GM19035 (cell line): ENCODE data around the gene TBC1D25.
A peak's percentile ranks its signal among the peaks of the same experiment; 100 is the strongest.

Experiments used
- ATAC-seq: cut with Tn5 transposase; IDR thresholded peaks from one replicate; pipeline ENCODE4 v1.9.1; 2021; ENCODE audit not compliant: unreplicated experiment

The TBC1D25 gene

DNA sequence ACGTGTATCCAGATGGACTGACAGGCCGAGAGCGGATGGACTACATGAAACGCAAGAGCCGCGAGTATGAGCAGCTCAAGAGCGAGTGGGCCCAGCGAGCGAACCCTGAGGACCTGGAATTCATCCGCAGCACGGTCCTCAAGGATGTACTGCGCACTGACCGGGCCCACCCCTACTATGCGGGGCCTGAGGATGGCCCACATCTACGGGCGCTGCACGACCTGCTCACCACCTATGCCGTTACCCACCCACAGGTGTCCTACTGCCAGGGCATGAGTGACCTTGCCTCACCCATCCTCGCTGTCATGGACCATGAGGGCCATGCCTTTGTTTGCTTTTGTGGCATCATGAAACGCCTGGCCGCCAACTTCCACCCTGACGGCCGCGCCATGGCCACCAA is 20.1 kb downstream of the TBC1D25 start:
- ATAC-seq, result no peak

DNA sequence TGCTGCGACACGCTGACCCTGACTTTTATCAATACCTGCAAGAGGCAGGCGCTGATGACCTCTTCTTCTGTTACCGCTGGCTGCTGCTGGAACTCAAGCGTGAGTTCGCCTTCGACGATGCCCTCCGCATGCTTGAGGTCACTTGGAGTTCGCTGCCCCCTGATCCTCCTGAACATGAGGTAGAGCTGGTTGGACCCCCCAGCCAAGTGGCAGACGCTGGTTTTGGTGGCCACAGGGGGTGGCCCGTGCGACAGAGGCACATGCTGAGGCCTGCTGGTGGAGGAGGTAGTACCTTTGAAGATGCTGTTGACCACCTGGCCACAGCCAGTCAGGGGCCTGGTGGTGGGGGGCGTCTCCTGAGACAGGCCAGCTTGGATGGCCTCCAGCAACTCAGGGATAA is 20.5 kb downstream of the TBC1D25 start:
- ATAC-seq, result no peak

GRCh38 chrX:48560681-48561080 is 21.2 kb downstream of the TBC1D25 start:
- no peak for ATAC-seq

DNA sequence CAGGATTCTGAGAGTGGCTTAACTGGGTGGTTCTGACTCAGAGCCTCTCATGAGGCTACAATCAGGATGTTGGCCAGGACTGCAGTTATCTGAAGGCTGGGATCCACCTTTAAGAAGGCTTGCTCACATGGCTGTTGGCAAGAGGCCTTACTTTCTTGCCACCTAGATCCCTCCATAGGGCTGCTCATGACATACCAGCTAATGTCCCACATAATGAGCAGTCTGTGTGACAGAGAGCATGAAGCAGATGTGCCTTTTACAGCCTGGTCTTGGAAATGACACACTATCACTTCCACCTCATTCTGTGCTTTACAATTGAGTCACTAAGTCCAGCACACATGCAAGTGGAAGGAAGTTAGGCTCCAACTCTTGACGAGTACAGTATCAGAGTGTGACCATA is 30.4 kb downstream of the TBC1D25 start:
- ATAC-seq, result no peak

GRCh38 chrX:48573690-48574269 is 34.3 kb downstream of the TBC1D25 start:
- no peak for ATAC-seq

DNA sequence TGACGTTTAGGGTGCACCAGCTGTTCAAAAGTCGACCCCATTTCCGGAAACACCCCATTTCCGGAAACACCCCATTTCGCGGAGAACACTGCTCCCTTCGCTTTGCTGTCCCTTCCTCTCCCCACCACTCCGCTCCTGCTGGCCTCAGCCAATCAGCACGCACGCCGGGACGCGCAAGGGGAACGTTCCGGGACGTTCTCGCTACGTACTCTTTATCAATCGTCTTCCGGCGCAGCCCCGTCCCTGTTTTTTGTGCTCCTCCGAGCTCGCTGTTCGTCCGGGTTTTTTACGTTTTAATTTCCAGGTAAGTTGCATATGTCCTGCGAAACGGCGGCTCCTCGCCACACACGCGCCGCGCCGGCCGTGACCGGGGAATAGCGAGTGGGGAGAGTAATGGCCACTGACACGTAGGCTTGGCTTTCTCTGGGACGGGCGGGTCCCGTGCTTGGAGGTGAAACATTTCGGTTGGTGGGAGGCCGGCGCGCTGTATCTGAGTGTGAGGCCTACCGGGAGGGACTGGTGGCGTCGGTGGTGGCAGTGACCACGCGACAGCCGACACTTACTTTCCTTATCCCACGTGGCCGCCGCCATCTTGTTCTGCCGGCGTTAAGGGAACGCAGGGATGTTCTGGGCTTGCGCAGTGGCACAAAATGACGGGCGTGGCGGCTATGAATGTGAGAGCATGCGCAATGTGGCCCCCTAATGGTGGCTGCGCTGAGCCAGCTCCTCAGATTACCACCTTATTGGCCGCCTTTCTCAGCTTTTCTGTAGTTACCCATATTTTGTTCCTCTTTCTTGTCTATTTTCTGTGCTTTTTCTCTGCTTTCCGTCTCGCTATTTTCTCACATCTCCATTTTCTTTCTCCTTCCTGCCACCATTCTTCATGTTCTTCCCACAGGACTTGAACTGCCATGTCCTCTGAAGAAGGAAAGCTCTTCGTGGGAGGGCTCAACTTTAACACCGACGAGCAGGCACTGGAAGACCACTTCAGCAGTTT is 35.1 kb downstream of the TBC1D25 start, which contains the start of gene RBM3:
TSS of gene RBM3 (plus strand) at position 215 of the 997 bp plus-strand sequence. CDS start at position 912, 697 bp downstream.
- ATAC-seq, result peak; percentile 79

GRCh38 chrX:48575642-48576041 is 36.1 kb downstream of the TBC1D25 start:
- no peak for ATAC-seq

GRCh38 chrX:48576108-48576507 is 36.6 kb downstream of the TBC1D25 start:
- ATAC-seq, result no peak

DNA sequence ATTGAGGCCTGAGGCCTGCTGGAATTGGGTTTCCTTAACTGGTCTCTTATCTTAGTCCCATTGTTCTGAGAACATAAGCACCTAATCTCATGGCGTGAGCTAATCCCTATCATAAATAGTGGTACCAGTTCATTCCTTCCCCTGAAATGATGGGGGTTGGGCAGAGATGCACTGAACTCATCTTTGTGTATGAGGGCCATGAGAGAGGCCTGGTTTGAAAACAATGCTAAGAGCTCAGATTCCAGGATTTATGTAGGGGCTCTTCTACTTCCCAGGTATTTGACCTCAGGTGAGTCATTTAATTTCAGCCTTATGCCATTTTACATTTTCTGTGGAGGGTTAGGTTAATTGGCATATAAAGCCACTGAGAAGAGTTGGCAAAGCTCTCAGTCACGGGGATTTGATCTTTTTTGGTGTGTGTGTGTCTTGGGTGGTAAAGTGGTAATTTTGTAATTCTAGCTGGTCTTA is 39.2 kb downstream of the TBC1D25 start:
- no peak for ATAC-seq

GRCh38 chrX:48579259-48579658 is 39.7 kb downstream of the TBC1D25 start:
- no peak for ATAC-seq

- no peak for ATAC-seq
These were observed 41.1 kb downstream of the TBC1D25 start for GRCh38 chrX:48580662-48581061.

DNA sequence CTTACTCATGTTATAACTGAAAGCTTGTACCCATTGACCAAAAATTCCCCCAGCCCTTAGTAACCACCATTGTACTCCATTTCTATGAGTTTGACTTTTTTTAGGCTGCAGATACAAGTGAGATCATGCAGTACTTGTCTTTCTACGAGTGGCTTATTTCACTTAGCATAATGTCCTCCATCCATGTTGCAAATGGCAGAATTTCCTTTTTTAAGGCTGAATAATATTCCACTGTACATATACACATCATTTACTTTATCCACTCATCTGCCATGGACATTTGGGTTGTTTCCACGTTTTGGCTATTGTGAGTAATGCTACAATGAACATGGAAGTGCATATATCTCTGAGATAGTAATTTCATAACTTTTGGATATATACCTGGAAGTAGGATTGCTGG is 45.2 kb downstream of the TBC1D25 start:
- ATAC-seq, result no peak

DNA sequence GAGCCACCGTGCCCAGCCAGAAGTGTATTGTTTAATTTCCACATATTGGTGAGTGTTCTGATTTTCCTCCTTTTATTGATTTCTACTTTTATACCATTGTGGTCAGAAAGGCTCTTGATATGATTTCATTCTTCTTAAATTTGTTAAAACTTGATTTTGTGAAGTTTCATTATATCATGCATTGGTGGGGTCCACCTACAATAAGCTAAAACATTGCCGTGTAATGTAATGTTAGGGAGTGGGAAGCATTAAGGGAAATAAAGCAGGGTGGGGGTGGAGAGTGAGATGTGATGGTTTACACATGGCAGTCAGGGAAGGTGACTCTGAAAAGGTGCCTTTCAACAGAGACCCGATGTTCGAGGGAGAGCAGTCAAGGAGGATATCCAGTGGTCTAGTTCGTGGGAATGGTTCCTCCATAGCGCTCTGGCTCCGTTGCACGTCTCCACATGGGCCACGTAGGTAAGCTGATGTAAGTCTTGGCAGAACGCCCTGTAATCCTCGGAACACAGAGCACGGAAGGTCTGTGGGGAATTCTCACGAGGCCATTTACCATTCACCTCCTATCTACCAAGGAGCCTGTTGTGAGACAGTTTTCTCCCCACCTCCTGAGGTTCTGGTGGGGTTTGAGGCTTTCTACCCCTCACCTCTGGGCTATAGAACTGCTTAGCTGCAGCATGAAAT is 50.1 kb downstream of the TBC1D25 start:
- no peak for ATAC-seq

- ATAC-seq, result no peak
These were observed 50.9 kb downstream of the TBC1D25 start for GRCh38 chrX:48590203-48591103.

DNA sequence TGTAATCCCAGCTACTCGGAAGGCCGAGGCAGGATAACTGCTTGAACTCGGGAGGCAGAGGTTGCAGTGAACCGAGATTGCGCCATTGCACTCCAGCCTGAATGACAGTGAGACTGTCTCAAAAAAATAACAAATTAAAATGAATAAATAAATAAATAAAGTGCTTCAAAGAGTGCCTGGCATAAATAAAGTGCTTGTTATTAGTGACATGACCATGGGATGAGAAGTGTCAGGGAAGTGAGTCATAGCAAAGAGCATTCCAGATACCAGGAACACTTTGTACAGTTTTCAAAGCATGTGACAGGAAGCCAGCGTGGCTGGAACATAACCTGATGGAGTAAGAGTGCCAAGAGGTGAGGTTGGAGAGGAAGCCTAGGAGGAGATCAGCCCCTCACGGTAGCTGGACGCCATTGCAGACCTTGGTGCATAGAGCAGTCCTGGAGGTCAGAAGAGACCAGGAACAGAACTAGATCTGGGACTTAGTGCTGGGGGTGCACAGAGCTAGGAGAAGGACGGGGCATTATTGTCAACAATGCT is 51.8 kb downstream of the TBC1D25 start:
- no peak for ATAC-seq

DNA sequence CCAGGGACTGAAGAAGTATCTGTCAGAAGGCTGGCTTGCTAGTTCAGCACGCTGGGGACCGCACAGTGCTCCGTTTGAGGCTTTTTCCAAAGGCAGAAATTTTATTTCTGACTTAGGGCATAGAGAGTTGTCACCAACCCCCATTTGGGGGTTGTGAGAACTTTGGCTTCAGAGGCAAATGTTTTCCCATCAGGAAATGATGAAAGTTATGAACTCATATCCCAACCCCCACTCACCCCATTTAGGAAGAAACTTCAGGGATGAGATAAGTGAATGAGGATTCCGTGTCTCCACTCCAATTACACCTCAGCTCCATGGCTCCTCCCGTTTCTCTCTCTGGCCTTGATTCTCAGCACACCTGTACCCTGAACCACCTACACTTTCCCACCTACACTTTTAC is 53.5 kb downstream of the TBC1D25 start:
- no peak for ATAC-seq

- ATAC-seq, result no peak
These were observed 56.4 kb downstream of the TBC1D25 start for GRCh38 chrX:48595929-48596328.

- peak; percentile 79 for ATAC-seq
These were observed 58.1 kb downstream of the TBC1D25 start, which contains the start of gene WDR13 for GRCh38 chrX:48597353-48598264. Gene WDR13 (plus strand): TSS chrX:48597492. CDS start chrX:48597997, 505 bp downstream.

DNA sequence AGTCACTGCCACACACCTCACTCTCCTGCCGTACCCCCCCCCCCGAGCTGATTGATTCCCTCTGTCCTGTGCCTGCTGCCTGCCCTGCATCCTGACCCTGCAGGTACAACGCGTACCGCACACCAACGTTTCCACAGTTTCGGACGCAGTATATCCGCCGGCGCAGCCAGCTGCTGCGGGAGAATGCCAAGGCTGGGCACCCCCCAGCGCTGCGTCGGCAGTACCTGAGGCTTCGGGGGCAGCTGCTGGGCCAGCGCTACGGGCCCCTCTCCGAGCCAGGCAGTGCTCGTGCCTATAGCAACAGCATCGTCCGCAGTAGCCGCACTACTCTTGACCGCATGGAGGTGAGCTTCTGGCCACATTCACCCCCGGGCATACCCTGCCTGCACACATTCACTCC is 59.1 kb downstream of the TBC1D25 start:
- ATAC-seq, result no peak
